ENCODE results near the gene EPHB1.

GRCh38 chr3:134874737-134875413 is 79.8 kb downstream of the EPHB1 start:
- TF ChIP-seq, protein P1, sequence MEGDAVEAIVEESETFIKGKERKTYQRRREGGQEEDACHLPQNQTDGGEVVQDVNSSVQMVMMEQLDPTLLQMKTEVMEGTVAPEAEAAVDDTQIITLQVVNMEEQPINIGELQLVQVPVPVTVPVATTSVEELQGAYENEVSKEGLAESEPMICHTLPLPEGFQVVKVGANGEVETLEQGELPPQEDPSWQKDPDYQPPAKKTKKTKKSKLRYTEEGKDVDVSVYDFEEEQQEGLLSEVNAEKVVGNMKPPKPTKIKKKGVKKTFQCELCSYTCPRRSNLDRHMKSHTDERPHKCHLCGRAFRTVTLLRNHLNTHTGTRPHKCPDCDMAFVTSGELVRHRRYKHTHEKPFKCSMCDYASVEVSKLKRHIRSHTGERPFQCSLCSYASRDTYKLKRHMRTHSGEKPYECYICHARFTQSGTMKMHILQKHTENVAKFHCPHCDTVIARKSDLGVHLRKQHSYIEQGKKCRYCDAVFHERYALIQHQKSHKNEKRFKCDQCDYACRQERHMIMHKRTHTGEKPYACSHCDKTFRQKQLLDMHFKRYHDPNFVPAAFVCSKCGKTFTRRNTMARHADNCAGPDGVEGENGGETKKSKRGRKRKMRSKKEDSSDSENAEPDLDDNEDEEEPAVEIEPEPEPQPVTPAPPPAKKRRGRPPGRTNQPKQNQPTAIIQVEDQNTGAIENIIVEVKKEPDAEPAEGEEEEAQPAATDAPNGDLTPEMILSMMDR (conservative IDR thresholded peaks at IDR 0.05): no peak
- no peak for TF ChIP-seq ZFX (IDR thresholded peaks at IDR 0.05)

Measured in C4-2B (cell line).